Activated CD8-positive, alpha-beta memory T cell treated with anti-CD3 and anti-CD28 coated beads, Interleukin-2, amount 10 ng/mL, durations not matched to agents 7 days and 5 days (primary cell): ENCODE data around the gene KAZALD1. TPM values are rescaled to one million over a fixed set of nuclear protein-coding genes. Genes with fewer than 3 reads are reported as not detected.

Experiments
- ATAC-seq: fragments of 150-1000 bp; cut with Tn5 transposase; one replicate; pipeline ENCODE4 v1.10.0; 2021; ENCODE audit warnings: moderate library complexity
- CTCF ChIA-PET: fragments of 350-600 bp; sonication (Branson Sonifier 250); formaldehyde crosslinking; loops from one replicate; lab custom pipeline; 2021; ENCODE audit warnings: antibody characterized with exemption; lab: Charles Lee
- DNase-seq: peaks from one replicate; pipeline ENCODE4 v3.0.0-alpha.2; 2020
- H3K27ac Mint-ChIP-seq: one replicate; pipeline ENCODE4 v1.8.0; 2021; ENCODE audit warnings: mild to moderate bottlenecking, mixed read lengths
- H3K27me3 Mint-ChIP-seq: one replicate; pipeline ENCODE4 v1.8.0; 2021; ENCODE audit warnings: mixed read lengths
- H3K36me3 Mint-ChIP-seq: one replicate; pipeline ENCODE4 v1.8.0; 2021; ENCODE audit warnings: mild to moderate bottlenecking, mixed read lengths
- H3K4me1 Mint-ChIP-seq: one replicate; pipeline ENCODE4 v1.8.0; 2021; ENCODE audit warnings: mixed read lengths
- H3K4me3 Mint-ChIP-seq: one replicate; pipeline ENCODE4 v1.8.0; 2021; ENCODE audit warnings: mild to moderate bottlenecking, moderate library complexity, mixed read lengths
- H3K9me3 Mint-ChIP-seq: one replicate; pipeline ENCODE4 v1.8.0; 2022; ENCODE audit warnings: low read depth, mixed read lengths
- total RNA-seq, 2 experiments: library from RNA; stranded (reverse); gene quantifications; one replicate each; pipeline ENCODE4 v1.2.3, GENCODE V29; 2021

Gene KAZALD1
- total RNA-seq, 2 experiments from 2014 or later = 0.30 TPM; not detected in 1

GRCh38 chr10:101101372-101101881 is 39.6 kb downstream of the KAZALD1 start:
- ATAC-seq (no peak), DNase-seq (no peak)
- Mint-ChIP-seq H3K27ac (no peak overlapping the region), H3K4me1 (no peaks in the 10 kb centered on the region), H3K9me3 (no peaks in the 10 kb centered on the region), H3K4me3 (no peak overlapping the region), H3K36me3 (no peaks in the 10 kb centered on the region), H3K27me3 (peaks cover 34% of the 10 kb centered on the region)
- CTCF ChIA-PET = interaction anchor here (1.3 to 12.6 kb wide), 4 partner anchors 9 to 60 kb away, joined by 3 to 358 read pairs (median 6); no protein-coding TSS in a partner anchor

- CTCF ChIA-PET = interaction anchor here (12.6 kb wide), 1 partner anchor 38 kb away, joined by 358 read pairs; no protein-coding TSS in a partner anchor
- ATAC-seq (no peak), DNase-seq (no peak)
- no peak overlapping the region for H3K4me3 Mint-ChIP-seq
- H3K9me3 Mint-ChIP-seq = no peaks in the 10 kb centered on the region
- no peak overlapping the region for H3K27ac Mint-ChIP-seq
- no peaks in the 10 kb centered on the region for H3K36me3 Mint-ChIP-seq
- H3K27me3 Mint-ChIP-seq = peaks cover 39% of the 10 kb centered on the region
- H3K4me1 Mint-ChIP-seq = no peaks in the 10 kb centered on the region
These were observed 41.6 kb downstream of the KAZALD1 start for GRCh38 chr10:101103430-101103829.

- DNase-seq = no peak
- no peaks in the 10 kb centered on the region for H3K9me3 Mint-ChIP-seq
- no peaks in the 10 kb centered on the region for H3K4me1 Mint-ChIP-seq
- CTCF ChIA-PET = interaction anchor here (0.9 to 3.2 kb wide), 3 partner anchors 11 to 35 kb away, joined by 4 to 12 read pairs (median 5); no protein-coding TSS in a partner anchor
- H3K27ac Mint-ChIP-seq = no peak overlapping the region
- no peaks in the 10 kb centered on the region for H3K36me3 Mint-ChIP-seq
- no peak for ATAC-seq
- peaks cover 41% of the 10 kb centered on the region for H3K27me3 Mint-ChIP-seq
- H3K4me3 Mint-ChIP-seq = no peak overlapping the region
These were observed 44.6 kb downstream of the KAZALD1 start for GRCh38 chr10:101106351-101106750.

GRCh38 chr10:101107771-101108170 is 46.0 kb downstream of the KAZALD1 start:
- Mint-ChIP-seq H3K4me1 (no peaks in the 10 kb centered on the region), H3K9me3 (no peaks in the 10 kb centered on the region), H3K4me3 (no peak overlapping the region), H3K36me3 (no peaks in the 10 kb centered on the region), H3K27ac (no peak overlapping the region), H3K27me3 (peaks cover 39% of the 10 kb centered on the region)
- CTCF ChIA-PET = interaction anchor here (1.1 to 3.2 kb wide), 5 partner anchors 12 to 495 kb away, joined by 3 to 12 read pairs (median 5); no protein-coding TSS in a partner anchor
- no peak for DNase-seq
- no peak for ATAC-seq

- H3K27me3 Mint-ChIP-seq = peaks cover 46% of the 10 kb centered on the region
- H3K36me3 Mint-ChIP-seq = no peaks in the 10 kb centered on the region
- H3K4me3 Mint-ChIP-seq = no peak overlapping the region
- no peaks in the 10 kb centered on the region for H3K9me3 Mint-ChIP-seq
- H3K27ac Mint-ChIP-seq = no peak overlapping the region
- ATAC-seq (no peak), DNase-seq (no peak)
- CTCF ChIA-PET = interaction anchor here (0.7 to 1.0 kb wide), 2 partner anchors 15 to 31 kb away, joined by 3 to 5 read pairs; no protein-coding TSS in a partner anchor
- H3K4me1 Mint-ChIP-seq = no peaks in the 10 kb centered on the region
These were observed 49.2 kb downstream of the KAZALD1 start for GRCh38 chr10:101110856-101111523.

- Mint-ChIP-seq H3K27me3 (peaks cover 51% of the 10 kb centered on the region), H3K9me3 (no peaks in the 10 kb centered on the region), H3K36me3 (no peaks in the 10 kb centered on the region), H3K4me1 (no peaks in the 10 kb centered on the region), H3K27ac (no peak overlapping the region), H3K4me3 (no peak overlapping the region)
- DNase-seq (no peak), ATAC-seq (no peak)
- CTCF ChIA-PET = no interaction called here
These were observed 49.8 kb downstream of the KAZALD1 start for GRCh38 chr10:101111547-101111946.

- no peak overlapping the region for H3K27ac Mint-ChIP-seq
- no peak for ATAC-seq
- no peaks in the 10 kb centered on the region for H3K4me1 Mint-ChIP-seq
- H3K9me3 Mint-ChIP-seq = no peaks in the 10 kb centered on the region
- peaks cover 52% of the 10 kb centered on the region for H3K27me3 Mint-ChIP-seq
- no peak for DNase-seq
- CTCF ChIA-PET = no interaction called here
- H3K4me3 Mint-ChIP-seq = no peak overlapping the region
- H3K36me3 Mint-ChIP-seq = no peaks in the 10 kb centered on the region
These were observed 51.2 kb downstream of the KAZALD1 start for GRCh38 chr10:101112799-101113594.

GRCh38 chr10:101113890-101114403 is 52.2 kb downstream of the KAZALD1 start:
- no peak for ATAC-seq
- CTCF ChIA-PET = no interaction called here
- Mint-ChIP-seq H3K27me3 (peaks cover 57% of the 10 kb centered on the region), H3K4me3 (no peak overlapping the region), H3K4me1 (no peaks in the 10 kb centered on the region), H3K9me3 (no peaks in the 10 kb centered on the region), H3K36me3 (no peaks in the 10 kb centered on the region), H3K27ac (no peak overlapping the region)
- no peak for DNase-seq

GRCh38 chr10:101114646-101115045 is 52.9 kb downstream of the KAZALD1 start:
- Mint-ChIP-seq H3K27me3 (peaks cover 56% of the 10 kb centered on the region), H3K9me3 (no peaks in the 10 kb centered on the region), H3K4me3 (no peak overlapping the region), H3K4me1 (no peaks in the 10 kb centered on the region), H3K36me3 (no peaks in the 10 kb centered on the region), H3K27ac (no peak overlapping the region)
- CTCF ChIA-PET = interaction anchor here (2.6 kb wide), 1 partner anchor 27 kb away, joined by 10 read pairs; no protein-coding TSS in a partner anchor
- DNase-seq (no peak), ATAC-seq (no peak)

Other genes with a start within 250 kb of the KAZALD1 start
- 10 to 100 TPM; 41.4 to 53.0 TPM for gene SLF2, start 149.0 kb upstream of the KAZALD1 start, total RNA-seq
- gene SEMA4G, start 92.5 kb upstream of the KAZALD1 start, total RNA-seq = under 1 TPM; 0.26 to 0.45 TPM
- gene MRPL43, start 74.5 kb upstream of the KAZALD1 start, total RNA-seq = 10 to 100 TPM; 48.2 to 52.2 TPM
- 10 to 100 TPM; 11.2 to 18.7 TPM for gene TWNK, start 74.4 kb upstream of the KAZALD1 start, total RNA-seq
- gene LZTS2, start 62.2 kb upstream of the KAZALD1 start, total RNA-seq = 10 to 100 TPM; 12.6 to 12.7 TPM
- gene PDZD7, start 30.9 kb upstream of the KAZALD1 start, total RNA-seq = 1 to 10 TPM in 1 of 2 experiments, under 1 TPM in 1; 0.59 to 1.2 TPM
- 10 to 100 TPM; 38.2 to 48.8 TPM for gene SFXN3, start 30.8 kb upstream of the KAZALD1 start, total RNA-seq
- not detected for gene TLX1, start 69.3 kb downstream of the KAZALD1 start, total RNA-seq
- gene LBX1, start 167.5 kb downstream of the KAZALD1 start, total RNA-seq = not detected